Measurements from ENCODE around the gene TNIP2. TPM values are rescaled to one million over a fixed set of nuclear protein-coding genes. Genes with fewer than 3 reads are reported as not detected.

TNIP2 gene
- total and polyA plus RNA-seq, 2 of the 13 experiments (the other 11 are each of a cell fraction or from before 2014, with no cell fraction given), result 25.6 to 38.0 TPM

DNA sequence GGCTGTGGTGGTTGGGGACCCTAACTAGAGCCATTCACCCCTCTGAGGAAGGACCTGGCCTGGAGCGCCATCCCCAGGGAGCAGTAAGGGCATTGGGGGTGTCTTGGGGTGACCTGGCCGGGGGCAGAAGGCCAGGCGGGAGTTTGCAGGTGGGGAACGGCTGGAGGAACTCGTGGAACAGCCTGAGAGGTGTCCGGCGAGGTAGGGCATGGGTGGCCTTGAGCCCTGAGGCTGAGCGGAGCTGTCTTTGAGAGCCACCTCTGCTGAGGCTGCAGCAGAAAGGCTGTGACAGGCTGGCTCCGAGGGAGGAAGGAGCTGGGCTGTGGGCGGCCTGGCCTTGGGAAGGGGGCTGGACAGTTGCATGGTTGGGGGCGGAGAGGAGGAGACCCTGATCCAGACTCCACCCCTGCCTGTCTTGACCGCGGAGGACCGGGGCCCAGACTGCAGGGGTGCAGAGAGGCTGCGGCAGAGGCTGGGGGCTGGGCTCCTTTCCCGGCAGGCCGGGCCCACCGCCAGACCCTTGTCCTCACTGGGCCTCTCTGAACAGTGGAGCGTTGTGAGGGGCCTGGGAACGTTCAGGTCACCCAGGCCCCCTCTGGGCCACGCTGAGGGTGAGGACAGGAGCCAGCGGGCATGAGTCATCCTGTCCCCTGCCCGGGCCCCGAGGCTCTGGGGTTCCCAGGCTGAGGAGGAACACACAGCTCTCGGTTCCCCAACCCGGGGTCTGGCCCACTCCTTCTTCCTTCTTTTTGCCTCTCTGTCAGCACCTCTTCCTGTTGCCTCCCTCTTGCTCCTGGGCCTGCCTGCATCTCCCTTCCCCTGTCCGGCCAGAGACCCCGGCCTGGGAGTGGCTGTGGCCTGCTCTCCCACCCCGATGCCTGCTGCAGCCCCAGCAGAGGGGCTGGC is 44.8 kb upstream of the TNIP2 start (continued):
- TF ChIP-seq, protein P1, sequence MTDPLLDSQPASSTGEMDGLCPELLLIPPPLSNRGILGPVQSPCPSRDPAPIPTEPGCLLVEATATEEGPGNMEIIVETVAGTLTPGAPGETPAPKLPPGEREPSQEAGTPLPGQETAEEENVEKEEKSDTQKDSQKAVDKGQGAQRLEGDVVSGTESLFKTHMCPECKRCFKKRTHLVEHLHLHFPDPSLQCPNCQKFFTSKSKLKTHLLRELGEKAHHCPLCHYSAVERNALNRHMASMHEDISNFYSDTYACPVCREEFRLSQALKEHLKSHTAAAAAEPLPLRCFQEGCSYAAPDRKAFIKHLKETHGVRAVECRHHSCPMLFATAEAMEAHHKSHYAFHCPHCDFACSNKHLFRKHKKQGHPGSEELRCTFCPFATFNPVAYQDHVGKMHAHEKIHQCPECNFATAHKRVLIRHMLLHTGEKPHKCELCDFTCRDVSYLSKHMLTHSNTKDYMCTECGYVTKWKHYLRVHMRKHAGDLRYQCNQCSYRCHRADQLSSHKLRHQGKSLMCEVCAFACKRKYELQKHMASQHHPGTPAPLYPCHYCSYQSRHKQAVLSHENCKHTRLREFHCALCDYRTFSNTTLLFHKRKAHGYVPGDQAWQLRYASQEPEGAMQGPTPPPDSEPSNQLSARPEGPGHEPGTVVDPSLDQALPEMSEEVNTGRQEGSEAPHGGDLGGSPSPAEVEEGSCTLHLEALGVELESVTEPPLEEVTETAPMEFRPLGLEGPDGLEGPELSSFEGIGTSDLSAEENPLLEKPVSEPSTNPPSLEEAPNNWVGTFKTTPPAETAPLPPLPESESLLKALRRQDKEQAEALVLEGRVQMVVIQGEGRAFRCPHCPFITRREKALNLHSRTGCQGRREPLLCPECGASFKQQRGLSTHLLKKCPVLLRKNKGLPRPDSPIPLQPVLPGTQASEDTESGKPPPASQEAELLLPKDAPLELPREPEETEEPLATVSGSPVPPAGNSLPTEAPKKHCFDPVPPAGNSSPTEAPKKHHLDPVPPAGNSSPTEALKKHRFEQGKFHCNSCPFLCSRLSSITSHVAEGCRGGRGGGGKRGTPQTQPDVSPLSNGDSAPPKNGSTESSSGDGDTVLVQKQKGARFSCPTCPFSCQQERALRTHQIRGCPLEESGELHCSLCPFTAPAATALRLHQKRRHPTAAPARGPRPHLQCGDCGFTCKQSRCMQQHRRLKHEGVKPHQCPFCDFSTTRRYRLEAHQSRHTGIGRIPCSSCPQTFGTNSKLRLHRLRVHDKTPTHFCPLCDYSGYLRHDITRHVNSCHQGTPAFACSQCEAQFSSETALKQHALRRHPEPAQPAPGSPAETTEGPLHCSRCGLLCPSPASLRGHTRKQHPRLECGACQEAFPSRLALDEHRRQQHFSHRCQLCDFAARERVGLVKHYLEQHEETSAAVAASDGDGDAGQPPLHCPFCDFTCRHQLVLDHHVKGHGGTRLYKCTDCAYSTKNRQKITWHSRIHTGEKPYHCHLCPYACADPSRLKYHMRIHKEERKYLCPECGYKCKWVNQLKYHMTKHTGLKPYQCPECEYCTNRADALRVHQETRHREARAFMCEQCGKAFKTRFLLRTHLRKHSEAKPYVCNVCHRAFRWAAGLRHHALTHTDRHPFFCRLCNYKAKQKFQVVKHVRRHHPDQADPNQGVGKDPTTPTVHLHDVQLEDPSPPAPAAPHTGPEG (CRISPR knock-in tag; IDR thresholded peaks at IDR 0.05), result no peak
- TF ChIP-seq ZNF282 (IDR thresholded peaks at IDR 0.05; ENCODE audit: partially characterized antibody) (no peak), ARNTL (CRISPR knock-in tag; IDR thresholded peaks at IDR 0.05) (no peak), FOXK2 (IDR thresholded peaks at IDR 0.05) (no peak), MXD4 (CRISPR knock-in tag; IDR thresholded peaks at IDR 0.05) (peak; percentile 49; the same call in 1 of the 2 replicates), HNRNPH1 (optimal IDR thresholded peaks at IDR 0.05; ENCODE audit: low read depth, low read length) (no peak), ISL2 (CRISPR knock-in tag; IDR thresholded peaks at IDR 0.05) (peak; percentile 73; the same call in 1 of the 2 replicates), DNMT3B (CRISPR knock-in tag; conservative IDR thresholded peaks at IDR 0.05) (no peak), ZFY (CRISPR knock-in tag; IDR thresholded peaks at IDR 0.05) (peak; percentile 89), ZNF263 (CRISPR knock-in tag; IDR thresholded peaks at IDR 0.05) (peak; percentile 65; the same call in 1 of the 2 replicates), RBFOX2 (IDR thresholded peaks at IDR 0.05; ENCODE audit: low read depth, low read length) (peak; percentile 76), HIVEP1 (CRISPR knock-in tag; IDR thresholded peaks at IDR 0.05) (peak; percentile 44; the same call in 1 of the 2 replicates), ZNF570 (CRISPR knock-in tag; IDR thresholded peaks at IDR 0.05; ENCODE audit: borderline replicate concordance) (no peak), RARA (CRISPR knock-in tag; IDR thresholded peaks at IDR 0.05) (peak; percentile 85), KAT2B (IDR thresholded peaks at IDR 0.05; ENCODE audit: borderline replicate concordance, low read depth, low read length) (no peak), GLI4 (CRISPR knock-in tag; IDR thresholded peaks at IDR 0.05; ENCODE audit: borderline replicate concordance) (no peak)
- TF ChIP-seq, protein P2, sequence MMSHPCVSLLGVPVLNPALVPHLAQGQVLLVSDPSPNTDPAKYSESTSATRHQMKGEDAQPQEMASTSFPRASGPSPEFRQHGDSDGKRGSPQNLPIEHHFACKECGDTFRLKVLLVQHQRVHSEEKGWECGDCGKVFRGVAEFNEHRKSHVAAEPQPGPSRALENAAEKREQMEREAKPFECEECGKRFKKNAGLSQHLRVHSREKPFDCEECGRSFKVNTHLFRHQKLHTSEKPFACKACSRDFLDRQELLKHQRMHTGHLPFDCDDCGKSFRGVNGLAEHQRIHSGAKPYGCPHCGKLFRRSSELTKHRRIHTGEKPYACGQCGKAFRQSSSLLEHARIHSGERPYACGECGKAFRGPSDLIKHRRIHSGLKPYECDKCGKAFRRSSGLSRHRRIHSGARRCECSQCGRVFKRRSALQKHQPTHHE (CRISPR knock-in tag; IDR thresholded peaks at IDR 0.05; ENCODE audit: borderline replicate concordance), result no peak
- TF ChIP-seq, protein P3, sequence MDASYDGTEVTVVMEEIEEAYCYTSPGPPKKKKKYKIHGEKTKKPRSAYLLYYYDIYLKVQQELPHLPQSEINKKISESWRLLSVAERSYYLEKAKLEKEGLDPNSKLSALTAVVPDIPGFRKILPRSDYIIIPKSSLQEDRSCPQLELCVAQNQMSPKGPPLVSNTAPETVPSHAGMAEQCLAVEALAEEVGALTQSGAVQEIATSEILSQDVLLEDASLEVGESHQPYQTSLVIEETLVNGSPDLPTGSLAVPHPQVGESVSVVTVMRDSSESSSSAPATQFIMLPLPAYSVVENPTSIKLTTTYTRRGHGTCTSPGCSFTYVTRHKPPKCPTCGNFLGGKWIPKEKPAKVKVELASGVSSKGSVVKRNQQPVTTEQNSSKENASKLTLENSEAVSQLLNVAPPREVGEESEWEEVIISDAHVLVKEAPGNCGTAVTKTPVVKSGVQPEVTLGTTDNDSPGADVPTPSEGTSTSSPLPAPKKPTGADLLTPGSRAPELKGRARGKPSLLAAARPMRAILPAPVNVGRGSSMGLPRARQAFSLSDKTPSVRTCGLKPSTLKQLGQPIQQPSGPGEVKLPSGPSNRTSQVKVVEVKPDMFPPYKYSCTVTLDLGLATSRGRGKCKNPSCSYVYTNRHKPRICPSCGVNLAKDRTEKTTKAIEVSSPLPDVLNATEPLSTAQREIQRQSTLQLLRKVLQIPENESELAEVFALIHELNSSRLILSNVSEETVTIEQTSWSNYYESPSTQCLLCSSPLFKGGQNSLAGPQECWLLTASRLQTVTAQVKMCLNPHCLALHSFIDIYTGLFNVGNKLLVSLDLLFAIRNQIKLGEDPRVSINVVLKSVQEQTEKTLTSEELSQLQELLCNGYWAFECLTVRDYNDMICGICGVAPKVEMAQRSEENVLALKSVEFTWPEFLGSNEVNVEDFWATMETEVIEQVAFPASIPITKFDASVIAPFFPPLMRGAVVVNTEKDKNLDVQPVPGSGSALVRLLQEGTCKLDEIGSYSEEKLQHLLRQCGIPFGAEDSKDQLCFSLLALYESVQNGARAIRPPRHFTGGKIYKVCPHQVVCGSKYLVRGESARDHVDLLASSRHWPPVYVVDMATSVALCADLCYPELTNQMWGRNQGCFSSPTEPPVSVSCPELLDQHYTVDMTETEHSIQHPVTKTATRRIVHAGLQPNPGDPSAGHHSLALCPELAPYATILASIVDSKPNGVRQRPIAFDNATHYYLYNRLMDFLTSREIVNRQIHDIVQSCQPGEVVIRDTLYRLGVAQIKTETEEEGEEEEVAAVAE (CRISPR knock-in tag; IDR thresholded peaks at IDR 0.05; ENCODE audit: borderline replicate concordance), result peak; percentile 53; the same call in 1 of the 2 replicates
